Measurements from ENCODE around the gene PWWP2B.
"Not testable (repeated sequence)": the region's sequence is repeated elsewhere in the genome, so short reads cannot be mapped to it uniquely, and the experiment has no call there.

Gene PWWP2B

GRCh38 chr10:132397036-132397541 lies at the start of gene PWWP2B:
Gene PWWP2B (plus strand): TSS chr10:132397200. CDS start chr10:132397227, 27 bp downstream.
- no peak for DNase-seq

- no peak for DNase-seq
Measured at GRCh38 chr10:132347211-132347930, 49.6 kb upstream of the PWWP2B start.

- DNase-seq: no peak
Measured at GRCh38 chr10:132347931-132348267, 49.1 kb upstream of the PWWP2B start.

GRCh38 chr10:132349766-132350165 lies 47.2 kb upstream of the PWWP2B start:
- no peak for DNase-seq

GRCh38 chr10:132350391-132350790 lies 46.6 kb upstream of the PWWP2B start:
- DNase-seq: no peak

GRCh38 chr10:132350946-132351345 lies 46.1 kb upstream of the PWWP2B start:
- no peak for DNase-seq

GRCh38 chr10:132351611-132352010 lies 45.4 kb upstream of the PWWP2B start:
- DNase-seq: no peak

GRCh38 chr10:132352462-132353308 lies 44.3 kb upstream of the PWWP2B start:
- DNase-seq: not testable (repeated sequence)

GRCh38 chr10:132353456-132354355 lies 43.3 kb upstream of the PWWP2B start:
- no peak for DNase-seq

GRCh38 chr10:132354356-132355094 lies 42.5 kb upstream of the PWWP2B start:
- no peak for DNase-seq

GRCh38 chr10:132355297-132355696 lies 41.7 kb upstream of the PWWP2B start:
- DNase-seq: no peak

- DNase-seq: no peak
Measured at GRCh38 chr10:132355754-132356153, 41.2 kb upstream of the PWWP2B start.

GRCh38 chr10:132356621-132357195 lies 40.3 kb upstream of the PWWP2B start:
- no peak for DNase-seq

GRCh38 chr10:132357286-132358058 lies 39.5 kb upstream of the PWWP2B start:
- no peak for DNase-seq

GRCh38 chr10:132359305-132360040 lies 37.5 kb upstream of the PWWP2B start:
- no peak for DNase-seq

- no peak for DNase-seq
Measured at GRCh38 chr10:132360766-132361447, 36.1 kb upstream of the PWWP2B start.

- DNase-seq: no peak
Measured at GRCh38 chr10:132361581-132362101, 35.4 kb upstream of the PWWP2B start.

GRCh38 chr10:132362151-132362611 lies 34.8 kb upstream of the PWWP2B start:
- no peak for DNase-seq

GRCh38 chr10:132363376-132363775 lies 33.6 kb upstream of the PWWP2B start:
- no peak for DNase-seq

All from MV-4-11 (cell line).